ENCODE data around the gene AREL1.

AREL1 gene

DNA sequence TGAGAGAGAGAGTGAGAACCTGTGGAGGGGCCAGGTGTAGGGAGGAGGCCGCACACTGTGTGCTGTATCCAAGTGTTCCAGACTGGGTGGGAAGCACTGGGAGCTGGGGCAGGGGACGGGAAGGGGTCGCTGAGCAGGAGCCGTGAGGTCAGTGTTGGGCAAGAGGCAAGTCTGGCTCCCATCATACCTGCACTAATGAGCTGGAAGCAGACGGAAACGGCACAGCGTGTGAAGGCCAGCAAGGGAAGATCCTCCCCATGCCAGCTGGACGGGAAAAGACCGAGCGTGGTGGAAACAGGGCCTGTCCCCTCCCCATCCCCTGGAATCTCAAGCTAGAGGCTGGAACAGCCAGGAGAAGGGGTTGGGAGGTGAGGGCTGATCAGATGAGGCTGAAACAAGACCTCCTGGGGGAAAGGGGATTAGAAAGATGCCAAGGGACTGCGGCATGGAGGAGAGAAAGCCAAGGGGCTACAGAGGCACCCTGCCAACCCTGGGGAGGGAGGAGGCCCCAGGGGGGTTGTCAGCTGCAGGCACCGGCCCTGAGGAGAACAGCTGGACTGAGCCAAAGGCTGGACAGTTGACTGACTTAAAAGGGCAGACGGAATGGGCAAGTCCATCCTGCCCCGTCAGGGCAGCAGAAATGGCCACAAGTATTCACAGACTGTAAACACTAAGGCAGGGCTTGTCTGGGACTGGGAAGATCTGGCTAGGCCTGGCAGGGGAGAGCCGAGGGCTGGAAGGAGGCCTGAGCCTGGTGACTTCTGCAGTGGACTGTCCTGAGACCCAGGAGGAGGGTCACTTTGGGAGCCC is 81.8 kb downstream of the AREL1 start:
- DNase-seq = no peak

DNA sequence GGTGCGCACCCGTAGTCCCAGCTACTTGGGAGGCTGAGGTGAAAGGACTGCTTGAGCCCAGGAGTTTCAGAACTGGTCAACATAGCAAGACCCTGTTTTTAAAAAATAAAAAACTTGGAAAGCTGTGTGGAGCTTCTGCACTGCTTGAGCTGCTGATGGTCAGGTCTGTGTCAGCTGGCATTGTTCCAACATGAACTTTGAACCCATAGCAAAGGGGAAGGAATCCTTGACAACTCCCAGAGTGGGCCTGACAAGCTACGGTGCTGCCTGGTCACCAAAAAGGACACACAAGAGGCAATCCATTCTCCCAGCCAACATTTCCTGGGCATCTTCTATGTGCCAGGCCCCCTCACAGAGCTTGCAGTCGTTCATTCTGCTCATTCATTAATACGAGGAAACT is 84.5 kb downstream of the AREL1 start:
- DNase-seq = no peak

DNA sequence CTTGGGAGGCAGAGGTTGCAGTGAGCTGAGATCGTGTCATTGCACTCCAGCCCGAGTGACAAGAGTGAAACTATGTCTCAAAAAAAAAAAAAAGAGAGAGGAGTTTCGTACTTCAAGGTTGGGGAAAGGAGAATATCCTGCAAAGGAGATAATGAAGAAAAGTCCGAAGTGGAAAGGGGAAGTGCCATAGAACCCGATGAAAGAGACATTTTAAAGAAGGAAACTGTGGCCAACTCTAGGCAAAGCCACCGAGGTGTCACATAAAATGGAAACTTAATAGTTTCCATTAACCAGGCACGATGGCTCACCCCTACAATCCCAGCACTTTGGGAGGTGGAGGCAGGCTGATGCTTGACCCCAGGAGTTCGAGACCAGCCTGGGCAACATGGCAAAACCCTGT is 85.8 kb downstream of the AREL1 start:
- DNase-seq = no peak

DNA sequence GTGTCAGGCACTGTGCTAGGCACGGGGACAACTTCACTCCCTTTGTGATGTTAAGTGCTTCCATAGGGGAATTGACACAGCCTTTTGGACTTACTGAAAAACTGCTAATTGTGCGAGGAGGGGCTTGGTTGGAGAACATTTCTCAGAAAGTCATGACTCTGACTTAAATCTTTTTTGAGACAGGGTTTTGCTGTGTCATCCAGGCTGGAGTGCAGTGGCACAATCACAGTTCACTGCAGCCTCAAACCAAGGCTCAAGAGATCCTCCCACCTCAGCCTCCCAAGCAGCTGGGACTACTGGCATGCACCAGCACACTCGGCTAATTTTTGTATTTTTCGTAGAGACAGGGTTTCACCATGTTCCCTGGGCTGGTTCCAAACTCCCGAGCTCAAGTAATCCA is 90.6 kb downstream of the AREL1 start:
- no peak for DNase-seq

DNA sequence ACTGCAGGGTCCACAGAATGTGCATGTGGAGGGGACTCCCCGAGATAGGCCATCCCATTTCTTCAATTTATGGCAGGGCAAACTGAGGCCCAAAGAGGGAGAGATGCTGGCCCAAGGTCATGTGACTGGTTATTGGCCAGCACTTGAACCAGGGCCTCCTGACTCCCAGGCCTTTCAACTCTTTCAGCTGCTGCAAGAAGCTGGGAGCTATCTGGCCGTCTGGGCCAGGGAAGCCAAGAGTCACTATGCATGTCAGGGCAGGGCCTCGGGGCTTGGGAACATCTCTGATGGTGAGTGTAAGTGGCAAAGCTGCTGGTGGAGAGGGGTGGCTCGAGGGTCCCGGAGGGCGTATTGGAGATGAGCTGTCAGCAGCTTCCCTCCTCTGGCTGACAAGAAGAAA is 91.3 kb downstream of the AREL1 start:
- no peak for DNase-seq

DNA sequence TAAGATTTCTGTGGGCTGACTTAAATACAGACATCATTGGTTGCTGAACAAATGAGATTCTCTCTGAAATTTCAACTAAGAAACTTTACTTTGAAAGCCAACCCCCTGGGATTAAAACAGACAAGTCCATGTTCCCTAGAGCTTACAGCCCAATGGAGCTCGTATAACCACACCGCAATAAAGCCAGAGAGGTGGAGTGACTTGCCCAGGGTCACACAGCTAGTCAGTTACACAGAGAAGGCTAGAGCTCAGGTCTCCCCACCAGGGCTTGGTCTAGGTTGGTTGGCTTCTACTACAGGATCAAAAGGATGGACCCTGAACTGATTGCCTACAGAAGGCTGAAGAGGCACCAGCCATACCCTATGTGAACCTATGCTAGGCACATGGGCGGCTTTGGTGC is 92.0 kb downstream of the AREL1 start:
- no peak for DNase-seq

DNA sequence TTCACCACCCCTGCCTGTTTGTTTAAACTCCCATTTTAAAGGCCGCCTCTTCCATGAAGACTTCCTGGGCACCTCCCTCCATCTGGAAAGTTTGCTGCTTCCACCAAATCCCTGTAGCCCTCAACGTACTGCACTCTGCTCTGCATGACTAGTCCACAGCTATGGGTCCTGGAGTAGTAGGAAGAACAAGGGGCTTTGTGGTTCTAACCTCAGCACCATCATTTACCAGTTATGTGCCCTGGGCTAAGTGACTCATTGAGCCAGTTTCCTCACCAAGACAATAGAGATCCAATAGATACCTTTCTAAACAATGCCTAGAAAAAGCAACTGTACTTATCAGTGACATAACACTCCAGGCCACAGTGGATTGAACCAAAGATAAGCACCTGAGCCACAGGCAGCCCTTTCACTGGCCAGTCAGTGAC is 92.4 kb downstream of the AREL1 start:
- DNase-seq = peak; percentile 24

DNA sequence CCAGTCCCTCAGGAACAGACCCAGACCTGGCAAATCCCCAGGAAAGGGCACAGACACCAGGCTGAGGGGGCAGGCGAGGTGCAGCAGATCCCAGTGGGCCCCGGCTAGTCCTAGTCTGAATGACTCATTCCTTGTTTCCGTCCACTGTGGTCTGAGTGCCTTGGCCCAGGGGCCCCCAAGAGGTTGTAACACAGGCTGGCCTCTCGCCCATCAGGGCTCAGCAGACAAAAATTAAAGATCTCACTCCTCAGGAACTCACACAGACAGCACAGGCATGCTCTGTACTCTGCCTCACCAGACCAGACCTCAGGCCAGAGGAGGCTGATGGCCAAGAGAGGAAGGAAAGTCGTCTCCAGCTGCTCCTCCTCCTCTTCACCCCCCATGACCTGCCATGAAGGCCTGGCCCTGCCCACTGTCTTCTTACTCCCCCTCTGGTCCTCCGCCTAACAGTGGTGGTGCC is 93.2 kb downstream of the AREL1 start:
- no peak for DNase-seq

DNA sequence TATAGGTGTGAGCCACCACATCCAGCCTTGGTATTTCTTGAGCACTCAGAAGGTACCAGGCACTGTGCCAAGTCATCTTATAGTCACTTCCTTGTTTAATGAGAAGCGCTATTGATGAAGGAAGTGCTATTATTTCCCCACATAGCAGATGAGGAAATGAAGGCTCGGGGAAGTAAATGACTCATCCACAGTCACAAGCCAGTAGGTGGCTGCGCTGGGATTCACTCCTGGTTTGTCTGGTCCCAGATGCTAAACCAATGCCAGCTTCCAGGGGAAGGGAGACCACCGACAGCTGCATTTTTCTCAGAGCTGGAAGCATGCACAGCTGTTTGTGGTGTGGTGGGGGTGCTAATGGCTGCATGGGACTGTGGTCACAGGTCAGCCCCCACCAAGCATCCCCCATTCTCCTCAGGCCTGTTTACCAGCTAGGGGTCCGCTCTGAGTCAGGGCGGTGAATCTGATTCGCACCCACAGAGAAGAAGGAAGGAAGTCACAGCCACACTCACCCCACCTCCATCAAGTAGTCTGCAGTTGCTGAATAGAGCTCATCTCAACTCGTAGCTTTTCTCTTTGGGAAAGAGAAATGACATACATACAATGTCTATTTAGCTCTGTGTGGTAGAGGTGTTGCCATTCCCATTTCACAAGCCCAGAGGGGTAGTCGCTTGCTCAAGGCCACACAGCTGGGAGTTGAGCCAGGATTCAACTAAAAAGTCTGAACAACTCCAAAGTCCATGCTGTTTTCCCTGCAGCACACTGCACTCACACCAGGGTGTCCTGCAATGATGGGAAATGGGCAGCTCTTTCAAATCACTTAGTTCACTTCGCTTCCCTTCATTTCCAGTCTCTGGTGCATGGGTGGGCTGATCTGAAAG is 94.6 kb downstream of the AREL1 start:
- DNase-seq = peak; percentile 53

DNA sequence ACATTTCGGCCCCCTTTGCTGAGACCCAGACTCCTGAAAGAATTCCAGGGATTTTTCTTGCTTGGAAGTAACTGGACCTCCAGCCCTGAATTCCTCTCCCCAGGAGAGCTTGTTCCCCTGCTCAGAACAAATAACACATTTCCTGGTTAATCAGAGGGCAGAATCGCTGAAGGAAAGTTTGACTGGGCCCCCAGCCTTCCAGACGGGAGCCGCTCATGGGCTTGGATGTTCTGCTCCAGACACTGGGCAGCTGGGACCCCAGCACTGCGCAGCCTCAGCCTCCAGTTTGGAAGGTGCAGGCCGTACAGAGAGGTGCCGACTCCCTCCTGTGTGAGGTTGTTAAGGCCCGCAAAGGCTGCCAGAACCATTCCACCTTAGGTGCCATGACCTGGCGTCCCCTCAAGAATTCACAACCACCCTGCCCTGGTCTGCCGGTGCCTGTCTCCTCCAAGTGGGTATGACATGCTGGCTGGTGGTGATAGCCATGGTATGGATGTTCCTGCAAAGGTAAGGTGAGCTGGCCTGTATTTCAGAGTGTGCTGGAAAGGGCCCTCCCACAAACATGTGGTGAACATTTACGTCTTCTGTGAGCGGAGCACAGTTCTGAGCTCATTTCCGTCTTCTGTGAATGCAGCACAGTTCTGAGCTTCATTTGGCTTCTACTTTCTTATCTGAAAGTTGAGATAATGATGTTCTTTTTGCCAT is 95.7 kb downstream of the AREL1 start:
- DNase-seq = no peak

DNA sequence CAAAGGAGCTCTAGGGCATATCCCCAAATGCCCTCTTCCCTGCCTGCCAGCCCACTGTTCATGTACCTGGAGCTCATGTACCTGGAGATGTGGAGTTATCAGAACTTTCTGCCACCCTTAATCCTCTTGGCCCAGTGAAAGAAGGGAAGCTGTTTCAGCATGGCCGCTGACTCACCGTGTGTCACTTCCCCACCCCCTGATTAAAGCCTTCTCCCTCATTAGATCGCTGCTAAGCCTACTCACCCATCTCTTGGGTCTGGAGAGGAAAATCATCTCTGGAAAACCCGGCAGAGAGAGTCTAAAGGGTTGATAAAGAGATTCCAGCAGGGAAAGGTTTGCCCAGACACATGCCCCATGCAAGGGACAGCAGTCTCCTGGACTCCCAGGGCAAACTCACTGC is 96.4 kb downstream of the AREL1 start:
- no peak for DNase-seq

DNA sequence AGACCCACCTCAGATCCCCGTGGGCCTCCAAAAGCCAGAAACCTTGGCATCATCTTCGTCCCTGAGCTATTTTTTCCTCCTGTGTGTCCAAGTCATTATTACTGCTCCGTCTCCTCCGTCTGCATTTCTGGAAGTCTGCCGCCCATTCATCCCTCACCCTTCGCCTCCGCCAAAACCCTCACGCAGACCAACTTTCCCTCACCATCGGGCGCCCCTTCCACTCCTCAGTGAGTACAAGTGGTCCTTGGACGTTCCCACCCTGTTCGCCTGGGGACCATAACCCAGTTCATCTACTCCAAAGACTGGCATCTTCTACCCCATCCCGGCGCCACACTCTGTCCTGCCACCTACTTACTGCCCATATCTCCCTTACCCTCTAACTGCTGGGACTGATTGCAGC is 97.1 kb downstream of the AREL1 start:
- DNase-seq = no peak

DNA sequence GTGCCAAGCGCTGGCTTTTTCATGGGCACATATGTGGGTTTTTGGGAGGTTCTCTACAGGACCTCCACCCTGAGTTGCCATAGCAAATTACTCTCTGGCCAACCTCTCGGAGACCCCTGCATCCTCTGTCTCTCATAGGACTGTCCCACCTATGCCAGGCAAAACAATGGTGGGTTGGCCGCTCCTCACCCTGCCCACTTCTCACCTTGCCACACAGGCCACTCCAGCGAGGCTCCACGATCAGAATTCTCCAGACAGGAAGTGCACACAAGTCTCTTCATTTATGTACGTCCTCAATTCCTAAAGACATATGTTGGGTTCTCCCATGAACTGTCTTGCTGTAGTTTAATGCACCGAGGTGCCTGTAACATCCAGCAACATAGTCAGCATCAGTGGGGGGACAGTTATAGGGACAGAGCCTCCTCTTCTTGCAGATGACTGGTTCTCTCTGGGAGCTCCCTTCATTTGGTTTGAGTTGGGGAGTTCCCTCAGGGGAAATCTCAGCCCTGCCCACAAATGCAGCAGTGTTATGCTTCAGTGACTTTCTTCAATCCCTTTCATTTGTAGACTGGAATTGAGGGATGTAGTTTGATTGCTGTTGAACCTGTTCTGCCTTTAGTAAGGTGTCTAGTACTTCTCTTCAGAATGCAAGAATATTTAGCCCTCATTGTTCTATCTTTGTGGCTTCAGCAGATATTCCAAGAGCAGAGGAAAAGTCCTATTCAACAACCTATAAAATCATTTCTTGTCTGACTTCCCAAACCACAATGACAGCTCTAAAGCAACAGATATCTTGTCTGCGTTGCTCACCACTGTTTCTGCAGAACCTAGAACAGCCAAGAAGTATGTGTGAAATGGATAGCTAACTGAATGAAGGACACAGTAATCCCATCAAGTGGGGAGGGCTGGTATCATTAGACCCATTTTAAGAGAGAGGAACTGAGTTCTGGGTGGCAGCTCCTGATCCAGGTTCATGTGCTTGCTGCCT is 98.1 kb downstream of the AREL1 start:
- no peak for DNase-seq

DNA sequence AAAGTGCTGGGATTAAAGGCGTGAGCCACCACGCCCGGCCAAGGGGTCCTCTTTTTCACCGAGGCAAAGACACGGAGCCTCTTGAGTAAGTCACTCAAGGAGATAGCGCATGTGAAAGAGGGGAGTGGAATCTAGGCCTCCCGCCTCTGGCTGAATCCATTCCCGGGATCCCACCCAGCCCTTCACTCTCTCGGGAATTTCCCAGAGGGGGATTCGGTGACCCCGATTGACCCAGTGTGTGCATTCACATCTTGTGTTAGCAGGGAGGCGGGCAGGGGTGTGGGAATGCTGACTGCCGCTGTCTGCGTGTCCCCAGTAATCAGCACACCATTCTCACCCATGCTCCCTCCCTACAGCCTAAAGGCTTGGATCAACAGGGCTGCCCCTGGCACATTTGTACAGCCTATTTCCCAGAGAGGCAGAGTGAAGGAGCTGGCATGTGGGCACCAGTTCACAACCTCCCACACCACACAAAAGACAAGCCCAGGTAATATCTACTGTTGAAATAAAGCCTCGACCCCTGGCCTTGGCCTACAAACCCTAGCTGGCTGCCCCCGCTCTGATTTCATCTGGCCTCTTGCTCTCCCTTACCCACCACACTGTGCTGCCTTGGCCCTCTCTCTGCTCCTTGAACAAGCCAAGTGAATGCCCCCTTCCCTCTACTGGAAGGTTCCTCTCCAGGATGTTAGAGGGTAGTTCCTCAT is 99.5 kb downstream of the AREL1 start:
- DNase-seq = no peak

DNA sequence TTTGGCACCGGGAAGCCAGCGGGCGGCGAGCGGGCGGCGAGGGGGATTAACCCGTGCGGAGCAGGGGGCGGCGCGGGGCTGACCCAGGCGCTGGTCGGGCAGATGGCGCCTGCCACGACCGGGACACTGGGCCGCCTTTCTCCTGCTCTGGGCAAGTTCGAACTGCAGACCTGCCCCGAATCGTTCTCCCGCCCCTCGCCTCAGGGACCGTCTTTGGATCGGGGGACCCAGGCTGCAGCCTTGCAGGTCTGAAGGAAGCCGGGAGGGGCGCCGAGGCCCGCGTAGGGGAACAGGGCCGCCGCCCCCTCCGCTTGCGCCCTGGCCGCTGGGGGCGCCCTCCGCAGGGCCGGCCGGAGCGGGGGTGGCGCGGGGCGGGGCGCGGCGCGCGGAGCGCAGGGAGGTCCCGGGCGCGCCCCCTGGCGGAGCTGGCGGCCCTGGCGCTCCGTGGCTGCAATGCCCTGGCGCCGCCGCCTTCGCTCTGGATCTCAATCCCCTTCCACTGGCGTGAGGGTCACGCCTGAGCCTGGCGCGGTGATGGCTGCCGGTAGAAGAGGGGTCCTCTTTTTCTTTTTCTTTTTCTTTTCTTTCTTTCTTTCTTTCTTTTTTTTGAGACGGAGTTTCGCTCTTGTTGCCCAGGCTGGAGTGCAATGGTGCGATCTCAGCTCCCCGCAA is 100.4 kb downstream of the AREL1 start:
- peak; percentile 87 for DNase-seq

DNA sequence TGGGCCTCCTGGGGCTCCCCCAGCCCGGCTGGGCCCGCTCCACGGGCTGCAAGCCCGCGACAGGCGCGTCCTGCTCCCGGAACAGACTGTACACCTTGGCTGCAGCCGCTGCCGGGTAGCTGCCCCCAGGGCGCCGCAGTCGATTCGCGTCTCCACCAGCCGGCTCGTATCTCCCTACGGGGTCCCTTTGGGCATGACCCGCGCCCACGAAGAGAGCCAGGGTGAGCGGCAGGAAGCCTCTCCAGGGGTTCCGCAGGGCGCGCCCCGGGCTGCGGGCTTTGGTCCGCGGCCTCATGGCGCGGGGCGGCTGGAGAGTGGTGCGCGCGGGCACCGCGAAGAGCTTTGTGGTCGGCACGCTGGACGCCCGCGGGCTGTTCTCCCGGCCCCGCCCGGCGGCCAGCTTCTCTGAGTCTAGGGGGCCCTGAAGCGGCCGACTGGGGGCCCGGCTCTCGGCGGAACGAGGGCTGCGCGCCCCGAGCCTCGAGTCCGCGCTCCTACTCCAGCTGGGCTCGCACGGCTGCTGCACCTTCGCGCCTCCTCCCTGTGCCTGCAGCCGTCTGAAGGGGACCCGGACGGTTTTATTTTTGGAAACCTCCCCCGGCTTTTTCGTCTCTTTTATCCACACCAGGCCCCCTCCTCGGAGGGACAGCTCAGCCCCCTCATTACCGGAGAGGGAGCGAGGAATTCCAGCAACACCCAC is 101.1 kb downstream of the AREL1 start, which contains the start of gene LTBP2:
TSS of gene LTBP2 (minus strand) at position 588 of the 700 bp plus-strand sequence. CDS start at position 295, 293 bp downstream.
- peak; percentile 53 for DNase-seq

All from DMS53 (cell line).